HL-60 (cell line): ENCODE data around the gene DIO2.

Experiments used
- CTCF ChIP-seq: IDR thresholded peaks from one replicate; pipeline ENCODE4 v1.5.1; 2011; ENCODE audit warnings: low read length, control low read depth, inconsistent platforms; ENCODE audit not compliant: insufficient read depth
- GABPA ChIP-seq: IDR thresholded peaks from 2 replicates; pipeline ENCODE4 v1.6.1; 2012; ENCODE audit warnings: low read depth
- POLR2AphosphoS5 ChIP-seq: IDR thresholded peaks from 2 replicates; pipeline ENCODE4 v1.6.1; 2012; ENCODE audit warnings: low read depth
- SPI1 ChIP-seq: IDR thresholded peaks from 2 replicates; pipeline ENCODE4 v1.6.1; 2012; ENCODE audit warnings: low read depth, mild to moderate bottlenecking, borderline replicate concordance

GRCh38 chr14:80186301-80186800, 25.0 kb downstream of the DIO2 start:
- no peak for TF ChIP-seq CTCF
- no peak for TF ChIP-seq SPI1
- no peak for TF ChIP-seq POLR2AphosphoS5
- TF ChIP-seq GABPA = no peak
